Stimulated activated CD4-positive, alpha-beta T cell treated with anti-CD3 and anti-CD28 coated beads, Interleukin-2, amount 100 ng/mL, for 48 hours (primary cell): ENCODE data around the gene NEB.
"Not testable (repeated sequence)": the region's sequence is repeated elsewhere in the genome, so short reads cannot be mapped to it uniquely, and the experiment has no call there.

Experiments
- DNase-seq, 2 donors: peaks; one replicate each; pipeline ENCODE4 v3.0.0-alpha.2; 2020

The NEB gene

GRCh38 chr2:151603530-151603929, 130.7 kb downstream of the NEB start:
- DNase-seq, result not testable (repeated sequence)

GRCh38 chr2:151602402-151602801, 131.9 kb downstream of the NEB start:
- DNase-seq, result not testable (repeated sequence)

- DNase-seq, result not testable (repeated sequence)
Measured at GRCh38 chr2:151601803-151602202, 132.5 kb downstream of the NEB start.

- not testable (repeated sequence) for DNase-seq
Measured at GRCh38 chr2:151596903-151597608, 137.2 kb downstream of the NEB start.

- not testable (repeated sequence) for DNase-seq
Measured at GRCh38 chr2:151591908-151592255, 142.4 kb downstream of the NEB start.

GRCh38 chr2:151591250-151591907, 142.9 kb downstream of the NEB start:
- DNase-seq, result not testable (repeated sequence)

- not testable (repeated sequence) for DNase-seq
Measured at GRCh38 chr2:151581300-151581699, 153.0 kb downstream of the NEB start.

- not testable (repeated sequence) for DNase-seq
Measured at GRCh38 chr2:151580697-151581096, 153.6 kb downstream of the NEB start.

- no peak for DNase-seq
Measured at GRCh38 chr2:151577116-151577515, 157.2 kb downstream of the NEB start.

- DNase-seq, result no peak
Measured at GRCh38 chr2:151576080-151576479, 158.2 kb downstream of the NEB start.

- DNase-seq, result no peak
Measured at GRCh38 chr2:151575338-151575737, 158.9 kb downstream of the NEB start.

GRCh38 chr2:151570191-151570590, 164.1 kb downstream of the NEB start:
- no peak for DNase-seq

GRCh38 chr2:151569167-151569566, 165.1 kb downstream of the NEB start:
- no peak for DNase-seq

- no peak for DNase-seq
Measured at GRCh38 chr2:151568501-151568900, 165.8 kb downstream of the NEB start.

GRCh38 chr2:151567006-151567405, 167.3 kb downstream of the NEB start:
- DNase-seq, result no peak

- no peak for DNase-seq
Measured at GRCh38 chr2:151562398-151562797, 171.9 kb downstream of the NEB start.

- DNase-seq, result no peak
Measured at GRCh38 chr2:151560289-151560688, 174.0 kb downstream of the NEB start.

GRCh38 chr2:151559431-151559830, 174.8 kb downstream of the NEB start:
- not testable (repeated sequence) for DNase-seq

GRCh38 chr2:151557883-151558282, 176.4 kb downstream of the NEB start:
- not testable (repeated sequence) for DNase-seq

- DNase-seq, result no peak
Measured at GRCh38 chr2:151556121-151556520, 178.2 kb downstream of the NEB start.

GRCh38 chr2:151552287-151552686, 182.0 kb downstream of the NEB start:
- DNase-seq, result no peak

- no peak for DNase-seq
Measured at GRCh38 chr2:151551556-151551955, 182.7 kb downstream of the NEB start.

- no peak for DNase-seq
Measured at GRCh38 chr2:151549191-151549590, 185.1 kb downstream of the NEB start.

GRCh38 chr2:151544449-151544848, 189.8 kb downstream of the NEB start:
- no peak for DNase-seq

GRCh38 chr2:151543876-151544275, 190.4 kb downstream of the NEB start:
- no peak for DNase-seq
